ENCODE data around the gene ZNF536.

Gene ZNF536

DNA sequence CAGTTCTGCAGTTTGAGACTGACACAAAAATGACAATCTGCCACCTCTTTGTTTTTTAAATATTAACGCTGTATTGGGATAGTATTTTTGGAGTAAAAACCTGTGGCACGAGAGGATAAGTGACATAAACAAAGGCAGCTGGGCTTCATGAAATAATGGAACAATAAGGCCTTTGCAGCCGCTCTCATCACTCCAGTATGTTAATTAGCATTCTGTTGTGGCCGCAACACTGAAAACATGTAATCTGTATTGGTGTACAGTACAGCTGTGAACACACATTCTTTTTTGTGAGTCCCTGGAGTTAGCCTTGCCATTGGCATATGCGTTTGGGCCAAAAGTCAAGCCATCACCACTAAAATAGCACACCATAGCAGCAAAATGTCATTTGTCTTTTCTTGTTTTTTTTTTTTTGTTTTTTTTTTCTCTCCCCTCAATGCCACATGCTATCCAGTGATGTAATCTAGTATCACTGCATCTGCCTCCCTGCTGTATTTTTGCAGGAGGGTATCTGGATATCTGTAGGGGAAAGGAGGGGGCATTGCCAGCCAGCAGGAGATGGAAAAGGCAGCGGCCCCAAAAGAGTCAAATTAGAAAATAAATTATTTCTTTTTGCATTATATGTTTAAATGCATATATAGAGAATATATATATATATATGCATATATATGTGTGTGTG is 885 bp upstream of the ZNF536 start:
- no peak overlapping the region for H3K4me3 ChIP-seq (ENCODE audit: low read depth, low read length)
- TF ChIP-seq, protein P1, sequence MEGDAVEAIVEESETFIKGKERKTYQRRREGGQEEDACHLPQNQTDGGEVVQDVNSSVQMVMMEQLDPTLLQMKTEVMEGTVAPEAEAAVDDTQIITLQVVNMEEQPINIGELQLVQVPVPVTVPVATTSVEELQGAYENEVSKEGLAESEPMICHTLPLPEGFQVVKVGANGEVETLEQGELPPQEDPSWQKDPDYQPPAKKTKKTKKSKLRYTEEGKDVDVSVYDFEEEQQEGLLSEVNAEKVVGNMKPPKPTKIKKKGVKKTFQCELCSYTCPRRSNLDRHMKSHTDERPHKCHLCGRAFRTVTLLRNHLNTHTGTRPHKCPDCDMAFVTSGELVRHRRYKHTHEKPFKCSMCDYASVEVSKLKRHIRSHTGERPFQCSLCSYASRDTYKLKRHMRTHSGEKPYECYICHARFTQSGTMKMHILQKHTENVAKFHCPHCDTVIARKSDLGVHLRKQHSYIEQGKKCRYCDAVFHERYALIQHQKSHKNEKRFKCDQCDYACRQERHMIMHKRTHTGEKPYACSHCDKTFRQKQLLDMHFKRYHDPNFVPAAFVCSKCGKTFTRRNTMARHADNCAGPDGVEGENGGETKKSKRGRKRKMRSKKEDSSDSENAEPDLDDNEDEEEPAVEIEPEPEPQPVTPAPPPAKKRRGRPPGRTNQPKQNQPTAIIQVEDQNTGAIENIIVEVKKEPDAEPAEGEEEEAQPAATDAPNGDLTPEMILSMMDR (IDR thresholded peaks at IDR 0.05; ENCODE audit: borderline replicate concordance, insufficient read depth, low read depth, low read length): no peak

DNA sequence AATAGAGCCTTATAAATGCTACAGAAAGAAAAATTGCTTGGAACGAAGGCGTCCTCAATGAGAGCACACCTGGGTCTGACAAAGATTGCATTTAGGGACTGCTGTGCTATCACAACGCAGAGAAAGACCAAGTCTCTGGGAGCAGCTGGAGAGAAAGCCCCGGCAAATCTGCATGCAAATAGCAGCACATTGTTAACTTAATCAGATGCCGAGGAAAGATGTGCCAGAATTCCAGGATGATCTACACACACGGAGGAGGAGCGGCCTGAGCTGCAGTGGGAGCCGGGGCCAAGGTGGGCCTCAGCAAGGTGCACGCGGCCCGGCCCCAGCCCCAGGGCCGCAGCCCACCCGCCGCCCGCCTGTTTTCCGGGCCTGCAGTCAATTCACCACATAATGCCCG is 1.4 kb downstream of the ZNF536 start:
- no peak overlapping the region for H3K4me3 ChIP-seq (ENCODE audit: low read depth, low read length)
- TF ChIP-seq, protein P1 (IDR thresholded peaks at IDR 0.05; ENCODE audit: borderline replicate concordance, insufficient read depth, low read depth, low read length): no peak

DNA sequence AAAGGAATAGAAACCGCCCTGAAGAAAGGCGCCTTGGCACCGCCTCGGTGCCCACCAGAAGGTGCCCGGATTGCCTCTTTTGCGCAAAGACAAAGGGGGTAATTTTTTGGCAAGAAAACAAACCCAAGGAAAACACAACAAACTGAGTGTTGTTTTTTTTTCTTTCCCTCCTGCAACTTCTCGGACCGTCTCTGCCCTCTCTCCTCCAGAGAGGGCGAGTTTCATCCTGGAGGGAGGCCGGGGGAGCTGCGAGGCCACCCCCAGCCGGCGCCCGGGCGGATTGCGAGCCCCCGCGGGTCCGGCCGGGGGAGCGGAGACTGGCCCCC is 2.3 kb downstream of the ZNF536 start:
- TF ChIP-seq, protein P1 (IDR thresholded peaks at IDR 0.05; ENCODE audit: borderline replicate concordance, insufficient read depth, low read depth, low read length): no peak
- H3K4me3 ChIP-seq (ENCODE audit: low read depth, low read length): no peak overlapping the region

DNA sequence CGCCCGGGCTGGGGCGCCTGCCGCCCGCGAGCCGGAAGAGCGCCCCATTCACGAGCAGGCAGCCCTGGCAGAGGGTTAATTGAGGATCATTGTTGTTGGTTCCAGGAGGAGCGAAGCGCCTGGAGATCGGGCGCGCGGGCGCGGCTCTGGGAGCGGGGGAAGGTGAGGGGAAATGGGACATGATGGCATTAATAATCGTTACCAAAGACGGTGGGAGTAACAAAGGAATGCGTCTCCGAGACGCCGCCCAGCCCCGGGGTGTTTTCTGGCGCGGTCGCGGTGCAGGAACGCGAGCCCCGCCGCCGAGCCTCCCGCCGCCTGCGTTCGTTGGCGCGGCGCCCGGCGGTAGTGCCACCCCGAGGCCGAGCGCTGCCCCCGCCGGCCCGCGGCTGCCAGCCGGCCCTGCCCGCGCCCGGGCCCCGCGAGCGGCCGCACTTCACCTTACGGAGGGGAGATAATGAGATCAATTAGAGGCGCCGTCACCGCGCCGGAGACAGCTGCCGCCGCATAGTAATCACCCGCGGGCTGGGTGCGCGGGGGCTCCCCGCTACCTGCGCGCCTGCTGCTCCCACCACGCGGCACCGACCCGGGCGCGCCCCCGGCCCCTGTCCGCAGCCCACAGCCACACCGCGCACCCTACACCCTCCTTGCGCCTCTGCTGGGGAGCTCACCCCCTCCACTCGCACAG is 2.8 kb downstream of the ZNF536 start:
- no peak overlapping the region for H3K4me3 ChIP-seq (ENCODE audit: low read depth, low read length)
- TF ChIP-seq, protein P1 (IDR thresholded peaks at IDR 0.05; ENCODE audit: borderline replicate concordance, insufficient read depth, low read depth, low read length): no peak

DNA sequence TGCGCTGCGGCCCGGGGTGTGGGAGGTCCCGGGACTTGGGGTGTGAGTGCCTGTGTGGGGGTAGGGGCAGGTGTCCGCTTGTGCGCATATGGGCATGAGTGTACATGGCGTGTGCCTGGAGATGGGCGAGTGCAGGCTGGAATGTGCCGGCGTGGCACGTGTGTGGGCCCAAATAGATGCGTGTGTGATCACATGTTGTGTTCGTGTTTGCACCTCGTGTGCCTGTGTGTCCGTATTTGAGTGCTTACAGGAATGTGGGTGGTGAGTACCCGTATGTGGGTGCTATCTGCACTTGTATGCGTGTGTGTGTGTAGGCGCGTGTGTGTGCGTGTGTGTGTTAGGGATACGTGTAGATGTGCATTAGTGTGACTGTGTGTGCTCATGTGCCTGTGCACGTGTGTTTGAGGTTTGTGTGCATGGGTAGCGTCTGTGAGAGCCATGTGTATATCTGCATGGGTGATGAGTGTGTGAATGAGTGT is 3.4 kb downstream of the ZNF536 start:
- TF ChIP-seq, protein P1 (IDR thresholded peaks at IDR 0.05; ENCODE audit: borderline replicate concordance, insufficient read depth, low read depth, low read length): no peak

DNA sequence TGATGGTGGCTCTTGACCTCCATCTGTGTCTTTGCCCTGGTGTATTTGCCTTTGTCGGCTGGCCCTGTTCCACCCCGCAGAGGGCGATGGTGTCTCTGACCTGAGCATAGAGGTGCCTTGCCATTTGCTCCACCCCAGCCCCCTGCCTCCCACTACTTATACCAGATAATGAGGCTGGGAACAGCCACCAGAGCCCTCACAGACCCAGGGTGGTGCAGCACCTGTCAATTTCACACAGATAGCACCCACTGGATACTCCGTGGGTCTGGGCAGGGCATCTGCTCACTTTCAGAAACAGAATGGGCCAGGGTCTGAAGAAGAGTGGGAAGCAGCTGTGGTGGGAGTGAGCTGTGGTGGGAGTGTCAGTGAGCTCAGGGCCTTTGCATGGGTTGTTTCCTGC is 4.1 kb downstream of the ZNF536 start:
- TF ChIP-seq, protein P1 (IDR thresholded peaks at IDR 0.05; ENCODE audit: borderline replicate concordance, insufficient read depth, low read depth, low read length): no peak
- H3K4me3 ChIP-seq (ENCODE audit: low read depth, low read length): no peak overlapping the region

More for the DNA sequence above, 3.4 kb downstream of the ZNF536 start:
- H3K4me3 ChIP-seq (ENCODE audit: low read depth, low read length): no peak overlapping the region
